GM18907 (cell line): Measurements from ENCODE around the gene IQCE.

Source experiments
- ATAC-seq: cut with Tn5 transposase; IDR thresholded peaks from one replicate; pipeline ENCODE4 v1.9.1; 2021; ENCODE audit warnings: mild to moderate bottlenecking, moderate library complexity; ENCODE audit not compliant: unreplicated experiment

IQCE gene

GRCh38 chr7:2558629-2559282 lies at the start of gene IQCE:
Gene IQCE (plus strand): TSS chr7:2558979. CDS start chr7:2559182, 203 bp downstream.
- peak; percentile 59 for ATAC-seq

GRCh38 chr7:2509298-2509906 lies 49.4 kb upstream of the IQCE start:
- ATAC-seq, result no peak

- ATAC-seq, result no peak
Observed at GRCh38 chr7:2510130-2510776, 48.5 kb upstream of the IQCE start.

GRCh38 chr7:2510909-2511768 lies 47.6 kb upstream of the IQCE start:
- ATAC-seq, result no peak

- ATAC-seq, result no peak
Observed at GRCh38 chr7:2511769-2512168, 47.0 kb upstream of the IQCE start.

- no peak for ATAC-seq
Observed at GRCh38 chr7:2512179-2512661, 46.6 kb upstream of the IQCE start.

- no peak for ATAC-seq
Observed at GRCh38 chr7:2512713-2513112, 46.1 kb upstream of the IQCE start.

GRCh38 chr7:2513702-2514101 lies 45.1 kb upstream of the IQCE start:
- no peak for ATAC-seq

- ATAC-seq, result no peak
Observed at GRCh38 chr7:2514473-2515423, 44.0 kb upstream of the IQCE start.

- ATAC-seq, result no peak
Observed at GRCh38 chr7:2515424-2516193, 43.2 kb upstream of the IQCE start.

GRCh38 chr7:2516194-2516555 lies 42.6 kb upstream of the IQCE start:
- no peak for ATAC-seq

- no peak for ATAC-seq
Observed at GRCh38 chr7:2517026-2517425, 41.8 kb upstream of the IQCE start.

- no peak for ATAC-seq
Observed at GRCh38 chr7:2517678-2518507, 40.9 kb upstream of the IQCE start.

- no peak for ATAC-seq
Observed at GRCh38 chr7:2518737-2519118, 40.1 kb upstream of the IQCE start.

GRCh38 chr7:2519119-2519930 lies 39.5 kb upstream of the IQCE start, which contains the start of gene LFNG:
Gene LFNG (plus strand): TSS chr7:2519774. CDS start chr7:2519862, 88 bp downstream.
- ATAC-seq, result peak; percentile 74

GRCh38 chr7:2520131-2520760 lies 38.5 kb upstream of the IQCE start:
- no peak for ATAC-seq

- no peak for ATAC-seq
Observed at GRCh38 chr7:2520761-2521290, 38.0 kb upstream of the IQCE start.
